ENCODE measurements around the gene SFTPA2.
"Not testable (repeated sequence)": the region's sequence is repeated elsewhere in the genome, so short reads cannot be mapped to it uniquely, and the experiment has no call there.

The SFTPA2 gene

GRCh38 chr10:79560160-79560709, at the start of gene SFTPA2:
Gene SFTPA2, minus strand, starts transcription at chr10:79560407. Its CDS starts 924 bp downstream, at chr10:79559483.
- no peak for DNase-seq

- peak; percentile 27 for DNase-seq
Measured at GRCh38 chr10:79608505-79609375, 48.5 kb upstream of the SFTPA2 start.

GRCh38 chr10:79605308-79605707, 45.1 kb upstream of the SFTPA2 start:
- DNase-seq = no peak

- no peak for DNase-seq
Measured at GRCh38 chr10:79604294-79604693, 44.1 kb upstream of the SFTPA2 start.

GRCh38 chr10:79602953-79603352, 42.7 kb upstream of the SFTPA2 start:
- no peak for DNase-seq

GRCh38 chr10:79601939-79602338, 41.7 kb upstream of the SFTPA2 start:
- no peak for DNase-seq

GRCh38 chr10:79599644-79600043, 39.4 kb upstream of the SFTPA2 start:
- not testable (repeated sequence) for DNase-seq

- DNase-seq = no peak
Measured at GRCh38 chr10:79595510-79595909, 35.3 kb upstream of the SFTPA2 start.

- not testable (repeated sequence) for DNase-seq
Measured at GRCh38 chr10:79594565-79594964, 34.4 kb upstream of the SFTPA2 start.

GRCh38 chr10:79593377-79593776, 33.2 kb upstream of the SFTPA2 start:
- no peak for DNase-seq

GRCh38 chr10:79588800-79589199, 28.6 kb upstream of the SFTPA2 start:
- no peak for DNase-seq

GRCh38 chr10:79586933-79587332, 26.7 kb upstream of the SFTPA2 start:
- no peak for DNase-seq

- no peak for DNase-seq
Measured at GRCh38 chr10:79585870-79586527, 25.8 kb upstream of the SFTPA2 start.

GRCh38 chr10:79583488-79584024, 23.3 kb upstream of the SFTPA2 start:
- DNase-seq = no peak

GRCh38 chr10:79582954-79583353, 22.7 kb upstream of the SFTPA2 start:
- not testable (repeated sequence) for DNase-seq

GRCh38 chr10:79582096-79582495, 21.9 kb upstream of the SFTPA2 start:
- DNase-seq = no peak

- no peak for DNase-seq
Measured at GRCh38 chr10:79581044-79581443, 20.8 kb upstream of the SFTPA2 start.

GRCh38 chr10:79579361-79579760, 19.2 kb upstream of the SFTPA2 start:
- no peak for DNase-seq

GRCh38 chr10:79570624-79571023, 10.4 kb upstream of the SFTPA2 start:
- not testable (repeated sequence) for DNase-seq

- no peak for DNase-seq
Measured at GRCh38 chr10:79563426-79563825, 3.2 kb upstream of the SFTPA2 start.

GRCh38 chr10:79562135-79562756, 2.0 kb upstream of the SFTPA2 start:
- peak; percentile 53 for DNase-seq

- DNase-seq = no peak
Measured at GRCh38 chr10:79561257-79561656, 1.1 kb upstream of the SFTPA2 start.

GRCh38 chr10:79559726-79560125, 481 bp downstream of the SFTPA2 start:
- no peak for DNase-seq
